Measurements from ENCODE around the gene NBPF12.
"Not testable (repeated sequence)": the region's sequence is repeated elsewhere in the genome, so short reads cannot be mapped to it uniquely, and the experiment has no call there.

- peak; percentile 38 for TF ChIP-seq CTCF (IDR thresholded peaks at IDR 0.05; ENCODE audit: borderline replicate concordance, extremely low read depth, low read length, poor library complexity, severe bottlenecking)
- TF ChIP-seq EZH2 (IDR thresholded peaks at IDR 0.05; ENCODE audit: borderline replicate concordance, low read depth, low read length, severe bottlenecking): not testable (repeated sequence)
These were observed 28.2 kb downstream of the NBPF12 start for GRCh38 chr1:146966351-146966750.

Measured in DND-41 (cell line).